ENCODE measurements around the gene NR2F1.
A peak's percentile ranks its signal among the peaks of the same experiment; 100 is the strongest.

The NR2F1 gene

GRCh38 chr5:93577854-93578812 lies 4.9 kb upstream of the NR2F1 start:
- peak; percentile 21 for DNase-seq (ENCODE audit: low read depth, low spot score)

GRCh38 chr5:93578813-93579691 lies 4.0 kb upstream of the NR2F1 start:
- peak; percentile 22 for DNase-seq (ENCODE audit: low read depth, low spot score)

- DNase-seq (ENCODE audit: low read depth, low spot score), result no peak
Measured at GRCh38 chr5:93579692-93580062, 3.3 kb upstream of the NR2F1 start.

- peak; percentile 62 for DNase-seq (ENCODE audit: low read depth, low spot score)
Measured at GRCh38 chr5:93580063-93580926, 2.7 kb upstream of the NR2F1 start.

DNA sequence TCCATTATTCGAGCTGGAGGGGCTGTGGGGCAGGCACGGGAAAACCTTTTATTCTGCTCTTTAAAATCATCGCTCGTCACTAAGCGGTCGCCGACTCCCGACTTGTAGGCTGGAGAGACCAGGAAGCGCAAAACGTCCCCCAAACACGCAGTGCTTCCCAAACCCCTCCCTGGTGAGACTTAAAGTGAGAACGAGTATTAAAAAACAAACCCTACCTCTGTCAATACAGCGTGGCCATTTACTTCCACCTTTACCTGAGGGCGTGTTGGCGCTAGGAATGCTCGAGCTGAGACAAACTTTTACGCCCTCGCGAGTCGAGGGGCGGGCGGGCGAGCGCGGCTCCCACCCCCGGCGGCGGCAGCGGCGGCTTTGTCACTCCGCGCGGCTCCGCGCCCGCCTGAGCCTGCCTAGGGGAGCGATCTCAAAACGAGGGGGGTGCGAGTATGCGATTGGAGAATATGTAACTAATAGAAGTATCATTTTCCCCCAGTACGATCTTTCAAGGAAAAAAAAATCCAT lies 2.0 kb upstream of the NR2F1 start, which contains the start of gene NR2F1-AS1:
NR2F1-AS1 (minus strand) TSS at position 293 of the 519 bp plus-strand sequence.
- no peak for DNase-seq (ENCODE audit: low read depth, low spot score)

DNA sequence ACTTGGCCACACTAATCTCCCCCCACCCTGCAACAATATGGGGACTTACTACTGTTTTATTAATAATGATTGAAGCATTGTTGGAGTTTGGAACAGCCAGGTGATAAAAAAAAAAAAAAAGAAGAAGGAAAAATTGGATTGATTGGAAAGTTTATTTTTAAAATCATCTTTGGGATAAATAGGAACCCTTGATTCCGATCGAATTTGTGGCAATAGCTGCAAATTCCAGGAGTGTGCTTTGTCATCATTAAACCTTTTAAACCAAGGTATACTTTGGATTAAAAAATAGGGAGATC lies 907 bp upstream of the NR2F1 start:
- DNase-seq (ENCODE audit: low read depth, low spot score), result no peak

DNA sequence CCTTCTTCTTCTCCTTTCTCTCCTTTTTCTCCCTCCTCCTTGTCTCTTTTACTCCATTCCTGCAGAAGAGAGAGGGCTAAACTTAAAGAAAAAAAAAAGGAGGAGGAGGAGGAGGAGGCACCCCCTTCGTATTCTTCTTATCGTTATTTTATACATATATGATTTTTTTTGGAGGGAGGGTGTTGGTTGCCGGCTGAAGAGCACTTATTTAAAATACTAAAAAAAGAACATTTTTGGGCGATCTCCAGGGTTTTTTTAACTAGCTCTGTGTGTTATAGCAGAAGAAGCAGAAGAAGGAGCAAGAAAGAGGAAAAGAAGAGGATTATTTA lies 381 bp downstream of the NR2F1 start:
- DNase-seq (ENCODE audit: low read depth, low spot score), result no peak

- peak; percentile 50 for DNase-seq (ENCODE audit: low read depth, low spot score)
Measured at GRCh38 chr5:93583768-93584595, 960 bp downstream of the NR2F1 start.

DNA sequence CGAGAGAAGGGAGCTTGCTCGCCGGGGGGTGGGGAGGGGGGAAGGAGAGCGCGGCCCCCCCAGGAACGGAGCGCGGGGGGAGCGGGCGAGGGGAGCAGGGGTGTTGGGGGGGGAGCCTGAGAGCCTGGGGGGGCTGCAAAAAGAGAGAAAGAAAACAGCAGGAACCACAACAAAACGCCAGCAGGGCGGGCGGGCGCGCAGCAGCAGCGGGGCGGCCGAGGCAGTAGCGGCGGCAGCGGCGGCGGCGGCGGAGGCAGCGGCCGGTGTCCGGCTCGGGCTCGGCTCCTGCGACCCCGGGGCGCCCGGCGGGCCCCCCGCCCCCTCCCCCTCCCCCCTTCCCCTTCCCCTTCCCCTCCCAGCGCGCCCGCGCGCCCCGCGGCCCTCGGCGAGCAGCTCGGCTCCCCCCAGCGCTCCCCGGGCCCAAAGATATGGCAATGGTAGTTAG lies 1.6 kb downstream of the NR2F1 start:
- DNase-seq (ENCODE audit: low read depth, low spot score), result no peak

- DNase-seq (ENCODE audit: low read depth, low spot score), result peak; percentile 62
Measured at GRCh38 chr5:93585041-93585766, 2.2 kb downstream of the NR2F1 start.

- no peak for DNase-seq (ENCODE audit: low read depth, low spot score)
Measured at GRCh38 chr5:93585767-93586385, 2.9 kb downstream of the NR2F1 start.

DNA sequence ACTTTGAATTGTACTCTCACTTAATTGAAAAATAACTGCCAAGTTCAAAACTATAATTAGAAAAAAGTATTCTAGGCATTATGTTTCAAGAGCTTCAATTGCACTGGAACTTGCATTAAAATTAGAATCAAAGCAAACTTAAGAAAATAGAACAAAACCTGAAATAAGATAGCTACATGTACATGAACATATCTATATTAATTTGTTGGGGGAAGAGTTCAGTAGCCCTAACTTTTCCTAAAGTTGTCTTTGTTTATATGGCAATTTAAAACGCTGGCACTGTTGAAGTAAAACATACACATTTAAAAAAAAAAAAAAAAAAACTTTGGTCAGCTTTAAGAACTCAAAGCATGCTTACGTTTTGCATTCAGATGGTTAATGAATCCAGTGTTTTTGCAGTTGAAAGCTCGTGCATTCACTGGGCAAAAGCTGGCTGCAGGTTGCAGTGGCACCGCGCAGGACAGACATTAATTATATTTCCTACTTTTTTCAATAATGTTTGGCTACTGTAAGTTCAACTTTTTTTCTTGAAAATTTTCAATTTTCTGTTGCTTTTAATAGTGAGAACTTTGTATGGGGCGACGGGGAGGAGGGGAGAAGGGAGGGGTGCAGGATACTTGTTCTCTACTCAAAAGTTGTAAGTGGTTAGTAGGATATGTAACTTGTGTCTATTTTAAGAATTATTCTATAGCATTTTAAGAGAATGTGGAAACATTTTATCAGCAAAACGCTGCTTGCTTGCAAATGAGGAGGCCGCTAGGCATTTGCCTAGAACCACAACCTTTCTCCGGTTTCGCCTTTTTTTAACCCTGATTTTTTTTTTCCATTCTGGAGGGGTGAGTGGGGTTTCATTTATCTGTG lies 3.9 kb downstream of the NR2F1 start:
- DNase-seq (ENCODE audit: low read depth, low spot score), result no peak

GRCh38 chr5:93587597-93588351 lies 4.8 kb downstream of the NR2F1 start:
- DNase-seq (ENCODE audit: low read depth, low spot score), result peak; percentile 53

- no peak for DNase-seq (ENCODE audit: low read depth, low spot score)
Measured at GRCh38 chr5:93588352-93589151, 5.5 kb downstream of the NR2F1 start.

GRCh38 chr5:93589152-93589828 lies 6.3 kb downstream of the NR2F1 start:
- no peak for DNase-seq (ENCODE audit: low read depth, low spot score)

GRCh38 chr5:93589829-93590215 lies 6.8 kb downstream of the NR2F1 start:
- DNase-seq (ENCODE audit: low read depth, low spot score), result no peak

All from ELF-1 (cell line).